Measurements from ENCODE around the gene NAPEPLD.
"Not testable (repeated sequence)": the region's sequence is repeated elsewhere in the genome, so short reads cannot be mapped to it uniquely, and the experiment has no call there.

Gene NAPEPLD

DNA sequence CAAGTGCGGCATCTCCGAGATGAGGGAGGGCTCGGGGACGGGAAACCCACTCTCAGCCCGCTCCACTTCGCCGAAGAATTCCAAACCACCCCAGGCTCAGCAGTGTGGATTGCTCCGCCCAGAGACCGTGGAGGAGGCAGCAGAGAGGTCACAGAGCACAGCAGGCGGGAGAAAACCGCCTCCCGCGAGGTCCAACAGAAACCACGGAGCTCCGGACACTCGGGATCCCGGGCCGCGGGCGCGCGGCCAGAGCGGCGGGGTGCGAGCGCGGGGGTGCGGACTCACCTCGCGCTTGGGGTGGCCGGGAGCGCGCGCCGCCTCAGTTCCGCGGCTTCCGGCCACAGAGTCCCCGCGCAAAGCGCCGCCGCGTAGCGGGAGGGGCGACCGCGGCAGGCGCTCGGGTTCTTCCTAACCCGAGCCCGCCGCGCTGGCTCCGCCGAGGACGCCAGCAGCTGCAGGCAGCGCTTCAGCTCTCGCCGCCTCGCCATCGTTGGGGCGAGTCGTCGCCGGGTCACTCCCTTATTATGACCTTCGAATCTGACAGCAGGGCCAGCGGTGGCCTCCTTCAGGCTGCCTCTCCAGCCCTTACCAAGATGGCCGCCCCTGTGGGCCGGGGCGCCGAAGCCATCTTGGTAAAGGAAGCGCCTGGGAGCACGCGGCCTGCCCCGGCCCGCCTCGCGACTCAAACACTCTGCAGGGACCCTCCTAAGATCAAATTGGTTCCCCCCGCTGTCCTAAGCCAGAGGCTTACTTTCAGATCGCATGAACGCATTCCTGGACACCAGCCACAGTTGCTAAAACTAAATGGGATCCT is at the start of gene NAPEPLD:
NAPEPLD (minus strand) TSS at position 106 of the 814 bp plus-strand sequence. CDS start 20,323 bp downstream, outside the sequence.
- in situ Hi-C loops (cut with MboI; ENCODE audit: low sequenced_read_pairs): no loop called here

DNA sequence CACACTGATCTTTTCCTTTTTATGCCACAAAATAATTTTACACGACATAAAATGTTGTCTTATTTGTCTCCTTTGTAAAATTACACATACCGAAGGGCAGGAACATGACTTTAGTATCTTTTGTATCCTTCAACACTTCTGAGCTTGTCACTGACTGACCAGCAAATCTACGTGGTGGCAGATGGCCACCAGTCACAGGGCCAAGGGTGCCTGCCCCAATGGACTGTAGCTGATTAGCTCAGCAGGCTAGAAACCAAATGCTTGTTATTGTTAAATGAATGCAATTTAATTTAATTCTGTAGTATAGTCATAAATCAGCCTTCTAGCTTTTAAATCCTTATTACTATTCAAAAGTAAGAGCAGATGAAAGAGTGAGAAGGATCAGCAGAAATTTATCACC is 49.2 kb upstream of the NAPEPLD start:
- in situ Hi-C loops (cut with MboI; ENCODE audit: low sequenced_read_pairs): not testable (repeated sequence)

DNA sequence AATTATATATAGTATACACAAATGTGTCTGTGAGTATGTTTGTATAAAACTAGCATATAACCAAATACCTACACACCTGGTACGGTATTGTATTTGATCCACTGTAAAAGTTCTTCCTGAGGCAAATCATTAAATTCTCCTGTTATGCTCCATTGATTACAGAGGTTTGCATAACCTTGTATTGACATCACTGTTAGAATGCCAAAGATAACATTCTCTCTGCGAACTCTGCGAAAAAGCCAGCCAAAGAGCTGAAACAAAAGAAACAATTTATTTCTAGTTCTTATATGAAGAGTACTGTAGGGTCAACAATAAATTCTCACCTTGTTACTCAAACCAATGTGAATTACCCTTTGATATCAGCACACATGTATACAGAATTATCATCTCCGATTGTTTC is 46.5 kb upstream of the NAPEPLD start:
- in situ Hi-C loops (cut with MboI; ENCODE audit: low sequenced_read_pairs): not testable (repeated sequence)

DNA sequence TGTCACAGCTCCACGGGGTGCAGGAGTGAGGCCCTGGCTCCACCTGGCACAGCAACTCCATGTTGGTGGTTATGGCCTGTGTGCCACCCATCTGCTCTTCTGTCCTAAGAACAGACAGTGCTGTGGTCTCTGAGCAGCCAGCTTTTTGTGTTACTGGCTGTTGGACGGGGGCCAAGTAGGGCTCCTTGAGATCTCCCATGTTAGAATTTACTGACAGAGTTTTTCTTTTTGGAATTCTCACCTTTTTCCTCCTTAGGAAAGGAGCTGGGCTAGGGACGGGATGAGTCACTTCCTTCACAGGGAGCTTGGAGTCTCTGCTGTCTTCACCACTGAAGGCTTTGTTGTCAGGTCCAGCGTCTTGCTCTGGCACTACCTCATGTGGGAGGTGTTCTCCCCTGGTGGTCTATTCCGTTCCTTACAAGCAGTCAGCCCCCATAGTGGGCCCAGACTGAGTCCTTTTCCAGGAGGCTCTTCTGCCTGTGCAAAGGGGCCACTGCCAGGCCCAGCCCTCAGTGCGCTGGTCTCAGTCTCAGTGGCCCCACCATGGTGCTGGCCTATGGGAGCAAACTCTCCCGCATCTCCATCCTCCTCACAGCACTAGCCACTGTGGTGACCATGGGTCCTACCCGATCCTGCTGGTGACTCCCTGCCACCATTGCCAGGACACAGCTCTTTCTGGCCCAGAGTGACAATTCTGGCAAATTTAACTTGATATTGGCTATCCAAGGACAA is 23.7 kb upstream of the NAPEPLD start:
- in situ Hi-C loops (cut with MboI; ENCODE audit: low sequenced_read_pairs): not testable (repeated sequence)

DNA sequence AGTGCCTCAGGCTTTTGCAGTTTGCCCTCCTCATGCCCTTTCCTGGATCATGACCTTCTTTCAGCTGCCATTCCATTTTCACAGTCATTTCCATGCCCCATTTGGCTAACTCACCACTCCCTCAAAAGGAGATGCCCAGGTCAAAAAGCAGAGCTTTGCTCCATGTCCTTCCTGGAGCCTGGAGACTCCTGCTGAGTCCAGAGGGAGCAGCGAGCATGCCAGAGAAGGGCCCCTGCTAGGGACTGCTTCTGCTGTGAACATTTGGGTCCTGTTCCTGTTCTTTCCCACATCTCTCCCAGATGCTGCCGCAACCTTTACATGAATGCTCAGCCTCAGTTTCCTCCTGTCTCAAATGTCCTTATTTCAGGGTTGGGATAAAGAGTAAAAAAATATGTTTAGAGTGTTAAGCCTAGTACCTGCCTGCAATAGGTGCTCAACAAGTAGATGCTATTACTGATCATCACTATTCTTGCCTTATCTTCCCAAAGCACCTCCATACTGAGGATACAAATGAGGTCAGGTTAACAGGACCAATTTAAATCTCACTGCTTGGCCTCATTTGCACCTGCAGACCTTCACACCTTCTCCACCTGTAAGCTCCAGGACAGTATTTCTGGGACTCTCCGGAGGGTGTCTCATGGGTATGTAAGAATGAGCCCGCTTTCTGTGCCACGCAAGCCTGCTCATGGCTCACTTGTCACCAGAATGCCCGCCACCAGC is 23.0 kb upstream of the NAPEPLD start:
- in situ Hi-C loops (cut with MboI; ENCODE audit: low sequenced_read_pairs): not testable (repeated sequence)

DNA sequence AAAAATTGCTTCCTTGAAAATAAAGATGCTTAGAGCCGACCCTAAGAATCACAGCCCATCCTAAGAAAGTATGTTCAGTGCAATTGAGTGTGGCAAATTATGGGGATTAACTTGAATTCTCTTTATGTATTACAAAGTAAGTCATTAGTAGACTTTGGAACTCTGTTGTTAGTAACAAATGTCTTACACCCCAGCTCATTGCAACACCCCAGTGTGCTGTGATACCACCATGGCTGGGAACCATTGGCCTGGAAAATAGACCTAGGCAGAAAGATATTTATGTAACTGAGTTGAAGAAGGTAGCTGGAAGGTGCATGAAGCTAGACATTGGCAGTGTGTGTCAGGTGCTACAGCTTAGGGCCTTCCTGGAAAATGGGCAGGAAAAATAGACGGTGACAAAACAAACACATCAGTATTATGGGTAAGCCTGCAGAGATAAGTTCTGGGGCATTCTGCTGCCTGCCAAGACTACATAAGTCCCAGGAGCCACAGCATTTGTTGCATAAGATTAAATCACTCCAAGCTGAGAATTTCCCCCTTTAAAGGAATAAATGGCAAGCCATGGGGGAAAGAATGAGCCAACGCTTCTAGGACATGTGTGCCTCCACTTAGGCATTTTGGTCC is 18.1 kb upstream of the NAPEPLD start:
- in situ Hi-C loops (cut with MboI; ENCODE audit: low sequenced_read_pairs): not testable (repeated sequence)

DNA sequence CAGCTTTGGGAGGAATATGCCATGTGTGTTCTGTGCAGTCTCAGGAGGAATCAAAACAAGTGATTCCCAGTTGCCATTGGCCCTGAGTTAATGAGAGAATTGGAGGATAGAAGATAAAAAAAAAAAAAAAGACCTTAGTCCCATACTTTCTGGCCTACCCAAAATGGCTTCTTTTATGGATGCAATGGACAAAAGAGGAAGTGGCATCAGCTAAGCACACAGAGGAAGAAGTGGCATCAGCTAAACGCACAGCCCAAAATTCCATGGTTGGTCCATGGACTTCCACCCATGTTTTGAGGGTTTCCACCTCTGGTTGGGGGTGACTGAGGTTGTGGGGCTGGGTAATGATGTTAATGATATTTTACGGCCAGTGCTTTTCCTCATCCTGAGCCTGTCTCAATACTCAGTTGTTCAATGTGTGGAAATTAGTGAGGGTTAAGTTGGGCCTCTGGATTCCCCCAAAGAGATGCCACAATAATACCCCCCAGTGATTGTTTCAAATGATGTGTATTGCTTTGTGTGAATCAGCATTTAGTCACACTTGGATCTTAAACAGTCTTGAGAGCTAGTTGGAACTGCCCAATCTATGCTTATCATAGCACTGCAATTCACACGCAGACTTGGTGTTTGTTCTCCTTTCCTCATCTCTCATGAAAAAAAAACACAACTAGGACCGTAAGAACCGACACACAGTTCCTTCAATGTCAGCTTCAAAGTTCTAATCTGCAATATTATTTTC is 14.4 kb upstream of the NAPEPLD start:
- in situ Hi-C loops (cut with MboI; ENCODE audit: low sequenced_read_pairs): not testable (repeated sequence)

DNA sequence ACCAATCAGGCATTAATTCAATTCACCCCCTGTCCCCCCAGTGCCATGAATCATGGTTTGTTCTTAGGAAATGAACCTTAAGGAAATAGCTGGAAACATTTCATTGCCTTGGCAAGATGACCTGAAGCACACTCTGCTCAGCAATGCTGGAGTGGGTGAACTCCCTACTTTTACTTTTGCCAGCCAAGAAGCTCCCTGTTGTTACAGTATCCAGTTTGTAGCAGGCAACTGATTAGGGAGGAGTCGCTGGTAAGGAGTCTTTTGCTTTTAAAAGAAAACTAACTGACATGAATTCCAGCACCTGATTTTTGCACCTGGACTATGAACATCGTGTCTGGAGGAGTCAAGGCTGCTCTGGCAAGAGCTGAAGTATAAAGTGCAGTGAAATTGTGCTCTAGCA is 13.7 kb upstream of the NAPEPLD start:
- in situ Hi-C loops (cut with MboI; ENCODE audit: low sequenced_read_pairs): not testable (repeated sequence)

DNA sequence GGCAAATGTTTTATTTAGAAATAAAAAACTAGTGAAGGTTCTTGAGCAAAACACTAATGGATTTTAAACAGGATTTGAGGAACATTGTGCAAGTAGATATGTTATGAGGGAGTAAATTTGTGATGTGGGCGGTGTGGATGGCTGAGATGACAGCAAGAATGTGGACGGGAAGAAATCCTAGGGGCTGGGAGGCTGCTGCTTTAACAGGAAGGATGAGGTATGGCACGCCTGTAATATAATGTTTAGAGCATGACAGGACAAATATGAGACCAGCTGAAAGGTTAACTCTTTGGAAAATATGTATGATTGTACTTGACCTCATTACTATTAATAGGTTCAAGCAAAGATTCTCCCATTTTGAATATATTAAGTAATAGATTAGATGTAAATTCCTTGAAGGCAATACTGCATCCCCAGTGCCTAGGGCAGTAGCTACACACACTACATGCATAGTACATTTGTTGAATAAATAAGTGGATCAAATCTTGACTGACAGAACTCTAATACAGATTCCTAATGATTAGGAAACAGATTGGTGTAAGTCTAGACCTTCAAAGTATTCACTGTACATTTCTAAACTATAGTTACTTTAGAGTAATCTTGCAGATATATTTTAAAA is 13.2 kb upstream of the NAPEPLD start:
- in situ Hi-C loops (cut with MboI; ENCODE audit: low sequenced_read_pairs): not testable (repeated sequence)

DNA sequence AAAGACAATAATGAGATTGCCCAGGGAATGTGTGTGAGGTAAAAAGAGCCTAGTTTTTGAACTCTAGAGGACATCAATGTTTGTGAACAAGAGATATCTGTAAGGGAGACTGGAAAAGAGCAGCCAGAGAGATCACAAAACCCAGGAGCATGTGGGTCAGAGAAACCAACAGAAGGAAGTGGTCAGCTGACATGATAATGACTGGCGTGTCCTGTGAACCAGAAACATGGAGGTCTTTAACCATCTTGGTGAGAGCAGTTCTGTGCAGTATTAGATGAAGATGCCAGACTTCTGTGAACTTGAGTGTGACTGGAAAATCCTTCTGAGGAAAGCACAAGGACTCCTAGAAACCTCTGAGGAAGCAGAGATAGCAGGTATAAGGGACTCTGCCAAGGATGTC is 10.2 kb upstream of the NAPEPLD start:
- in situ Hi-C loops (cut with MboI; ENCODE audit: low sequenced_read_pairs): not testable (repeated sequence)

DNA sequence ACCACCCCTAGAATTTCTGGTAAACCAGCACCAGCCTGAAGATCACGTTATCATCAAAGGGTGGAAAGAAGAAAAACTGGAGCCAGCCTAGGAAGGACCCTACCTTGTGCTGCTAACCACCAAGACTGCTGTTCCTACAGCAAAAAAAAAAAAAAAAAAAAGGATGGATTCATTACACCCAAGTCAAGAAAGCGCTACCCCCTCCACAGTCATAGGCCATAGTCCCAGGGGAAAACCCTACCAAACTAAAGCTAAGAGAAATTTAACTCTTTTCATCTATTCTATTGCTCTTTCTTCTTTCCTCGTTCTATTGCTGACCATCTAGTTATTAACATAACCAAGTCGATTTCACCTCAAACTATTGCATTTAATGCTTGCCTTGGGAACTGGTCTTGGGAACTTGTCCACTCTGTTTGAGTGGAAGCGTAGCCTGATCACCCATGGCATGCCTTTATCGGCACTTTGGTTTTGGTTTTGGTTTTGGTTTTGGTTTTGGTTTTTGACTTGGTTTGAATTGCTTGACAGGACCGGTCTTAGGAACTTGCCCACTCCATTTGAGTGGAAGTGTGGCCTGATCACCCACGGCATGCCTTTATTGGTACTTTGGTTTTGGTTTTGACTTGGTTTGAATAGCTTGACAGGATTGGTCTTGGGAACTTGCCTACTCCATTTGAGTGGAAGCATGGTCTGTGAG is 6.6 kb upstream of the NAPEPLD start:
- in situ Hi-C loops (cut with MboI; ENCODE audit: low sequenced_read_pairs): not testable (repeated sequence)

DNA sequence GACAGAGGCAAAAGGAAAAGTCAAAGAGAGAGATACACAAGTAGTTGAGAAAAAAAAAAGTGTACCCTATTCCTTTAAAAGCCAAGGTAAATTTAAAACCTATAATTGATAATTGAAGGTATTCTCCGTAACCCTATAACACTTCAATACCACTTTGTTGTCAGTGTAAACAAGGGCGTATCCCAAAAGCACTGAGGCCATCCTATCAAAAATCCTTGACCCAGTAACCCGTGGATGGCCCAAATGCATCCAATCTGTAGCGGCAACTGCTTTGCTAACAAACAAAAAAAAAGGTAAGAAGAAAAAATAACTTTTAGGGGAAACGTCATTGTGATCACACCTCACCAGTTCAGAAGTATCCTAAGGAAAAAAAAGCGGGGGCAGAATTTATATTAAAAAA is 5.1 kb upstream of the NAPEPLD start:
- in situ Hi-C loops (cut with MboI; ENCODE audit: low sequenced_read_pairs): no loop called here

DNA sequence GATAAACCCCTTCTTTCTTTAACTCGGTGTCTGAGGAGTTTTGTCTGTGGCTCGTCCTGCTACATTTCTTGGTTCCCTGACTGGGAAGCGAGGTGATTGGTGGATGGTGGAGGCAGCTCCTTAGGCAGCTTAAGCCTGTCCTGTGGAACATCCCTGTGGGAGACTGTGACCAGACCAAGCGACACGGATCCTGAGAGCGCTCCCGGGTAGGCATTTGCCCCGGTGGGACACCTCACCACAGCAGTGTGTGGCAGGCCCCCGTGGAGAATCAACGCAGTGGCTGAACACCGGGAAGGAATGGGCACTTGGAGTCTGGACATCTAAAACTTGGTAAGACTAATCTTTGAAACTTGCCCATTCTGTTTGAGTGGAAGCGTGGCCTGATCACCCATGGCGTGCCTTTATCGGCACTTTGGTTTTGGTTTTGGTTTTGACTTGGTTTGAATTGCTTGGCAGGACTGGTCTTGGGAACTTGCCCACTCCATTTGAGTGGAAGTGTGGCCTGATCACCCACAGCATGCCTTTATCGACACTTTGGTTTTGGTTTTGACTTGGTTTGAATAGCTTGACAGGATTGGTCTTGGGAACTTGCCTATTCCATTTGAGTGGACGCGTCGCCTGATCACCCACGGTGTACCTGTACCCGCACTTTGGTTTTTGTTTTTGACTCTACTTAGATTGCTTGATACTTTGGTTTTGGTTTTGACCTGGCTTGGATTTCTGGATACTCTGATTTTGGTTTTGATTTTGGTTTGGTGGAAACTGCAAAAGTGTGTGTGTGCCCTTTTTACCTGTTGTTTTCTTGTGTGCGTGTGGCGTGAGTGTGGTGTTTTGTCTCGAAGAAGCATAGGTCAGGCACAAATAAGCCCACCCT is 4.1 kb upstream of the NAPEPLD start:
- in situ Hi-C loops (cut with MboI; ENCODE audit: low sequenced_read_pairs): not testable (repeated sequence)

DNA sequence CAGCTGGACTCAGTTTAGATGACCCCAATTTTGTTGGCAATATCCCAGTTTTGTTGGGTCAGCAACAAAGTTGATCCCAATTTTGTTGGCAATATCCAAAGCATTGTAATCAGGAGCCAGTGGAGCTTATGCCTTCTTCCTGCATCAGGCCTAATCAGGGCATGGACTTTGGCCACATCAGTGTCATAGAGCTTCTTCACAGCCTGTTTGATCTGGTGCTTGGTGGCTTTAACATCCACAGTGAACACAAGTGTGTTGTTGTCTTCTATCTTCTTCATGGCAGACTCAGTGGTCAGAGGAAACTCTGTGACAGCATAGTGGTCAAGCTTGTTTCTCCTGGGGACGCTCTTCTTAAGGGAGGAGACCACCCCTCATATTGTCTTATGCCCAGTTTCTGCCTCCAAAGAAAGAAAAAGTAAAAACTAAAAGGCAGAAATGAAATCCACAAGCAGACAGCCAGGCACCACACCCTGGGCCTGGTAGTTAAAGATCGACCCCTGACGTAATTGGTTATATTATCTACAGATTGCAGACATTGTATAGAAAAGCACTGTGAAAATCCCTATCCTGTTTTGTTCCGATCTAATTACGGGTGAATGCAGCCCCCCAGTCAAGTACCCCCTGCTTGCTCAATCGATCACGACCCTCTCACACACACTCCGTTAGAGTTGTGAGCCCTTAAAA is 3.2 kb upstream of the NAPEPLD start:
- in situ Hi-C loops (cut with MboI; ENCODE audit: low sequenced_read_pairs): not testable (repeated sequence)

DNA sequence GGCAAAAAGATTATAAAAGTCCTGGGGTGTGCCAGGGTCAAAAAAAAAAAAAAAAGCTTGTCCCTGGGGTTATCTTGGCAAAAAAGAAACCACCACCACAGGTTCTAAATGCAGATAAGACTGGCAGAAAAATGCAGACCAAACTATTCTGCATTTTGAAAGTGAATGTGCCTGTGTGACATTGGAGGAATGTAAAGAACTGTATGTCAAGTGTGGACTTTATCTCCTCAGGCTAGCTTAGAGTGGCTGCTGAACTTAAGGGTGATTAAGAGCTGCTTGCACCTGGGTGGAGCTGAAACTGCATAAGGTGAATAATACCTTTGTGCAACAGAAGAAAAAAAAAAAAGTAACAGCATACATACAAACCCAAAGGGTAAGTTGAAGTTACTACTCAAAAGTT is 1.3 kb upstream of the NAPEPLD start:
- in situ Hi-C loops (cut with MboI; ENCODE audit: low sequenced_read_pairs): no loop called here

DNA sequence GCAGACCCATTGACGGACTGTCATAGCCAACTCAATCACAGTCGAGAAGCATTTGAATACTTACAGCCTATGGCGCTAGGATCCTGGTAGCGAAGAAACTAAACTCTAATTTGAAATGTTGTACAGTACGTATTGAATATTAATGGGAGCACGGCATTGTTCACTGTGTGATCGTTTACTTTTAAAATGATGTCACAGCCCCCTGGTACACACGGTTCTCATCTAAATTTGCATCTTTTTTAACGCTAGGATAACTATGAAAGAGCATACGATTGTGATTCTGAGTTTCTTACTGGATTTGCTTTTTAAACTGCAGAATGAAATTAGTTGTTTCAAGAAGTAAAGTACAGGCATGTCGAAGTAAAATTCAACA is 895 bp upstream of the NAPEPLD start:
- in situ Hi-C loops (cut with MboI; ENCODE audit: low sequenced_read_pairs): no loop called here

DNA sequence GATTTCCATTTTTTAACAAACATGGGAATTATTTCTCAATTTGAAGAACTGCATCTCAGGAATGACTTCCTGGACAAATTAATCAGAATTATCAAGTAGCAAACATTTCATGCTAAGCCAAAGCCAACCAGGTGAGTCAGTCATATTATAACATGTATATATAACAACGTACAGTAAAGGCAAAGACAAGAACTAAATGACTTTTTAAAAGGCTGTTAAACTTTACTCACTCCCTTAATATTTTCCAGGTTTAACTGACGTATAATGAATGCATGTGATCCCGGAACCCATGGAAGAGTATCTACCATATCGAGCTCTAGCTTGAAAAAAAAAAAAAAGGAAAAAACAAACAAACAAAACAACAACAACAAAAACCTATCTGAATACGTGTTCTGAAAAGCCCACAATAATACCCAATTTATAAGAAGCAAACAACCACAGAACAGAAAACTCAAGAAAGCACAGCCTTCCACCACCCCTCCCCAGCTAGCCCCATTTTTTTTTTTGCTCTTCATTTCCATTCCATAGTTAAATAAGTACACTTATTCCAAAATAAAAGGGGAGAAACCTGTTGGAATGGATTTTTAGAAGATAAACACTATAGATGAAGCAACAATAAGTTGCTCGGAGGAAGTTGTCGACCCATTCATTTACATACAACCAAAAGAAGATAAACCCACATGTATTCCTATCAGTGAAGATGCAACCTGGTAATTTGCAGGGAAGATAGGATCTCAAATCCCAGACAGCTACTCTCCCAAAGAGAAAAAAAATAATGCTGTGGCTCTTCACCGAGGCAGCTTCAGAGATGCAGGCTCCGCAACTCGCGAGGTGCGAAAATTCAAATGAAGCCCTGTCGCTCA is 537 bp downstream of the NAPEPLD start:
- in situ Hi-C loops (cut with MboI; ENCODE audit: low sequenced_read_pairs): no loop called here

Measured in HL-60/S4 treated with retinoic acid at 250 ng/mL for 4 days and 3 days (cell line).